PC-9 (cell line): ENCODE results near the gene PARP3.

Experiments
- CTCF ChIP-seq: fragments of 200-600 bp; sonication (generic); conservative IDR thresholded peaks from 2 replicates; pipeline ENCODE4 v1.6.1; 2017; ENCODE audit warnings: mixed run types, antibody characterized with exemption, mild to moderate bottlenecking, moderate library complexity
- EZH2 ChIP-seq: fragments of 200-600 bp; sonication (generic); IDR thresholded peaks from 2 replicates; pipeline ENCODE4 v1.8.0; 2017; ENCODE audit warnings: antibody characterized with exemption, low read depth

GRCh38 chr3:51933471-51934138 lies 8.6 kb upstream of the PARP3 start:
- TF ChIP-seq CTCF (no peak), EZH2 (no peak)
